ENCODE measurements around the gene RILP. TPM values are rescaled to one million over a fixed set of nuclear protein-coding genes. Genes with fewer than 3 reads are reported as not detected.

RILP gene
- total RNA-seq, 4 donors from 2014 or later: 24.6 to 94.8 (median 46.5) TPM

- TF ChIP-seq, protein P1, sequence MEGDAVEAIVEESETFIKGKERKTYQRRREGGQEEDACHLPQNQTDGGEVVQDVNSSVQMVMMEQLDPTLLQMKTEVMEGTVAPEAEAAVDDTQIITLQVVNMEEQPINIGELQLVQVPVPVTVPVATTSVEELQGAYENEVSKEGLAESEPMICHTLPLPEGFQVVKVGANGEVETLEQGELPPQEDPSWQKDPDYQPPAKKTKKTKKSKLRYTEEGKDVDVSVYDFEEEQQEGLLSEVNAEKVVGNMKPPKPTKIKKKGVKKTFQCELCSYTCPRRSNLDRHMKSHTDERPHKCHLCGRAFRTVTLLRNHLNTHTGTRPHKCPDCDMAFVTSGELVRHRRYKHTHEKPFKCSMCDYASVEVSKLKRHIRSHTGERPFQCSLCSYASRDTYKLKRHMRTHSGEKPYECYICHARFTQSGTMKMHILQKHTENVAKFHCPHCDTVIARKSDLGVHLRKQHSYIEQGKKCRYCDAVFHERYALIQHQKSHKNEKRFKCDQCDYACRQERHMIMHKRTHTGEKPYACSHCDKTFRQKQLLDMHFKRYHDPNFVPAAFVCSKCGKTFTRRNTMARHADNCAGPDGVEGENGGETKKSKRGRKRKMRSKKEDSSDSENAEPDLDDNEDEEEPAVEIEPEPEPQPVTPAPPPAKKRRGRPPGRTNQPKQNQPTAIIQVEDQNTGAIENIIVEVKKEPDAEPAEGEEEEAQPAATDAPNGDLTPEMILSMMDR (IDR thresholded peaks at IDR 0.05; ENCODE audit: low read depth): no peak
Measured at GRCh38 chr17:1683459-1683858, 33.8 kb upstream of the RILP start.

DNA sequence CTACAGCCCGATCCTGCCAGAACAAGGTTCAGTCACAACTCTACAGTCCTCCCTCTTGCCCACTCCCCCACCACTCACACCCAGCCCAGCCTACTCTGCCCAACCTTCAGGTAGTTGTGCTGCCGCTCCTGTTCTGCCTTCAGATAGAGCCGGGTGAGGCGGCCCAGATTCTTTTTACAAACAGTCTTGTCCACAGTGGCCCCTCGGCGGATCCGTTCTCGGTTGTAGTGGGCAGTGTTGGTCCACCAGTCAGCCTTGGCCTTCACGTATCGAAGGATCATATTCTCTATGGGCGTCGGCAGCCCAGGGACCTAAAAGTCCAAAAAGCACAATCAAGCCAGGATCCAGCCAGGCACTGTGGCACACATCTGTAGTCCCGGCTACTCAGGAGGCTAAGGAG lies 26.7 kb upstream of the RILP start:
- TF ChIP-seq, protein P1 (IDR thresholded peaks at IDR 0.05; ENCODE audit: low read depth): no peak

DNA sequence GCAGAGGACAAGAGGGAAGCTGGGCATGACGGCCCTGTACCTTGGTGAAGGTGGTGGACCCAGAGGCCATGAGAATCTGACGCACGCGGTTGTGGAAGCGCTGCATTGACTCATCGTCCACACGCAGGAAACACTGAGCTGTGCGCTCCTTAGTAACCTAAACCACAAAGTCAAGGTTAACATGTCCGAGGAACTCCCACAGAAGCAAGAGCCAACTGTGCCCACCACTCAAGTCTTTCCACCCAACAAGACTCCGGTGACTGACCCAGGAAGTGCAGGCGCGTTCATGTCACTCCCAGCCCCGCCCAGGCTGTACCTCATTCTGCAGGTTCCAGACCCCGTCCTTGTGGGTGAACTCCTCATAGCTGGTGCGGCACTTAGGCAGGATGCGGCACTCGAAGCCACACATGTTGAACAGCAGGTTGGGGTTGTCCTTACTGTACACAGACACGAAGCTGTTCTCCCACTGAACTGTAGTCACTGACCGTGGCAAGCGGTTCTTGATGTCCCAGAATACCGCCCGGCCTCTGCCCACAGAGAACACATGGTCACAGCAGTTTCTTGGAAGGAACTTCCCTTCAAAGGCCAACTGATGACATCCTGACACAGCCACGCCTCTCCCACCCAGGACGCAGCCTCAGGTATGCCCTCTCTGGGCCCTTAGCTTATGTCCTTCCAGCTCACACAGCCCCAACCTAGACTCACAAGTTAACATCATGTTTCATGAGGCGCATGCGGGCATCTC lies 23.5 kb upstream of the RILP start:
- TF ChIP-seq, protein P1 (IDR thresholded peaks at IDR 0.05; ENCODE audit: low read depth): no peak

DNA sequence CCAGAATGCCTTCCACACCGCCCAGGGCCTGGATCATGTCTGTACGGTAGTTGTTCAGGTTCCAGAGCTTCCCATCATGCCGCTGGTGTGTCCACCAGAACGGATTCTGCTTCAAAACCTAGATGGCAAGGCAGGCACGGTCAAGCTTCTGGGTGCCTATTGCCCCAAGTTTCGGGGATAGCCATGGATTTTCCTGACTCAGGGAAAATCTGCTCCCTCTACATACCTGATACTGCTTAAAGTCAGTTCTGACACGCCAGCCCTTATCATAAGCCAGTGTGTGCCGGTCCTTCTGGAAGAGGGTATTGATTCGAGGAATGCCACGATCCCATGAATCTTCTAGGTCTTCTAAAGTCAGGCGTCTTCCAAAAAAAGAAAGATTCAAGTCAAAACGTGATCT lies 11.4 kb upstream of the RILP start:
- TF ChIP-seq, protein P1 (IDR thresholded peaks at IDR 0.05; ENCODE audit: low read depth): no peak

- TF ChIP-seq, protein P1 (IDR thresholded peaks at IDR 0.05; ENCODE audit: low read depth): no peak
Measured at GRCh38 chr17:1658100-1658499, 8.4 kb upstream of the RILP start.

GRCh38 chr17:1653735-1654134 lies 4.1 kb upstream of the RILP start:
- TF ChIP-seq, protein P1 (IDR thresholded peaks at IDR 0.05; ENCODE audit: low read depth): no peak

DNA sequence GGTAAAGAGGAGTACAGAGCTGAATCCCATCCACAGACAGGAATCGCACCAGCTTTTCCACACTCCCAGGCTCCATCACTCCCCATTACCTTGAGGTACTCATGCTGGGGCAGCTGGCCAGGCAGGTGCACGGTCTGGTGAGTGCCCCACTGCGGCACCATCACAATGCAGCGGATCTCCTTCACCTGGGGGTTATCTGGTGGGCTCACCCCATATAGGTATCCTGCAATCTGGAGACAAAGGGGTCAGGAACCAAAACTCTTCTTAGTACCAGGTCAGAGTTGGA lies 1.8 kb upstream of the RILP start:
- TF ChIP-seq, protein P1 (IDR thresholded peaks at IDR 0.05; ENCODE audit: low read depth): no peak

Data from subcutaneous adipose tissue (tissue), 4 donors.